OCI-M2 (cell line): ENCODE data around the gene PTPRD.
"Not testable (repeated sequence)": the region's sequence is repeated elsewhere in the genome, so short reads cannot be mapped to it uniquely, and the experiment has no call there.

Experiments
- DNase-seq: peaks from one replicate; lab custom pipeline; 2025; ENCODE audit not compliant: unreplicated experiment; lab: John Stamatoyannopoulos, UW

The PTPRD gene

GRCh38 chr9:8708728-8709127 is 1904.1 kb downstream of the PTPRD start:
- no peak for DNase-seq

DNA sequence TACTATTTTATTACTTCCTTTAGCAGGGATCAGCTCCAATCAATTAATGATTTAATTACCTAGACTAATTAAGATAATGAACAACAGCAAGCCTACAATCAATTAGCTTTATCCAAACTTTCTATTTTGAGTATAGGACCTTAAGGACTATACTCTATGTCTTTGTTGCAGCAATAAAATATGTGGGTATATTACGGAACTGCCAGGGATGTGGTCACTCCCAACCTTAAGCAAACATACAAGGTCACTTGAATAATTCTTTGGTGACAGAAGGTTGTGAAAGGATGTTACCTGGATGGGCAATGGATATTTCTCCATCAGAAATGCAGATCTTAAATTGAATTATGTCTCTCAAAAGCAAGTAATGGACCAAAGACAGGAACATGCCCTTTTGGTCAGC is 1905.8 kb downstream of the PTPRD start:
- no peak for DNase-seq

GRCh38 chr9:8706531-8706930 is 1906.3 kb downstream of the PTPRD start:
- no peak for DNase-seq

GRCh38 chr9:8705861-8706260 is 1906.9 kb downstream of the PTPRD start:
- no peak for DNase-seq

DNA sequence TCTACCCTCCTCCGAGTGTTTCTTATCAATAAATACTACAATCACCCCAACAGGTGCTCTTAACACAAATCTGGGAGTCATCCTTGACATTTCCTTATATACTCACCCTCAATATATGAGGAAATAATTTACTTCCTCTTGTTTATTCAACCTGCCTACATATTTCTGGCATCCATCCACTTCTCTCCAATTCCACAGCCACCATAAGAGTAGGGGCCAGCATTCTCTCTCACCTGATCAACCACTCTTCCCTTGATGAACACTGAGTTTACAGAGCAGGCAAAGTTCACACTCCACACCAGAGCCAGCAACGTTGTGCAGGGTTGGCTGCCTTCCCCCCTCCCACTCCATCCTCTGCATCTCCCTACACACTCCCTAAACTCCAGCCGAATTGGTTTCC is 1908.9 kb downstream of the PTPRD start:
- DNase-seq: no peak

DNA sequence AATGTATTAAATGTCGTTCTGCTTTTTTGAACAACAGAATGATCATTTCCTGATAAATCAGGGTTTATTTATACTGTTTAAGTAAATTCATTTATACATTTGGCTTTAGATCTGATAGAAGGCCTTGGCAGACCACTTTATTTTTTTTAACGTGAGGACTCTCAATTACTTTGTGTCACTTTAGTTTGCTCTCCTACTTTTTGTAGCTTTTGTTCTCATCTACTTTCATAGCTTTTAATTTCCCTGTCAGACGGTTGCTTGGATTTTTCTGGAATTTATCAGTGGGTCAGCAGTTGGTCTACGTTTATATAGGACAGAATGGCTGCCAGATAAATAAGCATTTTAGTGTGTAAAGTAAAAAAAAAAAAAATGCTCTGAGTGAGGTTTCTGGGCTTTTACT is 1910.9 kb downstream of the PTPRD start:
- no peak for DNase-seq

DNA sequence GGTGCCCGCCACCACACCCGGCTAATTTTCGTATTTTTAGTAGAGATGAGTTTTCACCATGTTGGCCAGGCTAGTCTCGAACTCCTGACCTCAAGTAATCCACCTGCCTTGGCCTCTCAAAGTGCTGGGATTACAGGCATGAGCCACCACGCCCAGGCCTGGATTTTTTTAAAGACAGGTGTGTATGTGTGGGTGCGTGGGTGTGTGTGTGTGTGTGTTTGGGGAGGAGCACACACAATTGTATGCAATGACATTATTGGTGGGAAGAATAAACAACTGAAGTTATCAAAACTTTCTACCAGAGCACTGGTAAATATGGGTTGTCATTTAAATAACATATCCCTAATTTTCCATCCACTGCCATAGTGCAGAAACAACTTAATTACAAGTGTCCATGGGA is 1915.2 kb downstream of the PTPRD start:
- DNase-seq: not testable (repeated sequence)

- DNase-seq: no peak
These were observed 1916.3 kb downstream of the PTPRD start for GRCh38 chr9:8696516-8696915.

- DNase-seq: no peak
These were observed 1917.7 kb downstream of the PTPRD start for GRCh38 chr9:8694983-8695588.

- no peak for DNase-seq
These were observed 1919.3 kb downstream of the PTPRD start for GRCh38 chr9:8693464-8693863.

DNA sequence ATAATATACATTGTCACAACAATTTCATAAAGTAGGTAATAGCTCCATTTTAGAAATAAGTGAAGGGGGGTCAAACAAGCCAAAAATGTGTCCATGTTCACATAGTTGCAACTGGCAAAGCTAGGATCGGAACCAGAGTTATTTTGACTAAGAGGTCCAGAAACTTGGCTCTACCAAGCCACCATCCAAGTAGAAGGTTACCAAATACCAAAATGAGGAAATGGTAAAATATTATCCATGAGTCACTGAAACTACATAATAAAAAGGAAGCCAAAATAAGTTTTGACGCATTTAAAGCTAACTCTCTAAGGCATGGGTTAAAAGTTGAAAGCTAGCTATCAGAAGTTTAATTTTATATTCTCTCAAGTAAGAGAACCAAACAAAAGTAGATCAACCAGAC is 1926.3 kb downstream of the PTPRD start:
- no peak for DNase-seq

DNA sequence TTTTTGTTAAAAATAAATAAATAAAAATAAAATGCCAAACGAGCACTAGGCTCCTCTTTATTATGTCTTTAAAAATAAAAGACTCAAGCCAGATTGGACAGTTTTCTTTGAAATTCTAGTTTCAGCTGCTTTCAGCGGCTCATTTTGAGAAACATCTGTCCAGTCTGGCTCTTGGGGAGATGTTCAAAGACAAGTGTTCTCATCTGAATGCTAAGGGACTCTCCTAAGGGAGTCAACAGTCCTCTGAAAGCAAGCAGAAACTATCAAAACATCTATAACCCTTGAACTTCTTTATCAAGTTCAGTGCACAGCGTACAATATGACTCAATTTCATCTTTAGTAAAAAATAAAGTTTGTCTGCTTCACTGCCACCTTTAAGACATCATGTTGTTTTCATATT is 1927.0 kb downstream of the PTPRD start:
- DNase-seq: no peak

DNA sequence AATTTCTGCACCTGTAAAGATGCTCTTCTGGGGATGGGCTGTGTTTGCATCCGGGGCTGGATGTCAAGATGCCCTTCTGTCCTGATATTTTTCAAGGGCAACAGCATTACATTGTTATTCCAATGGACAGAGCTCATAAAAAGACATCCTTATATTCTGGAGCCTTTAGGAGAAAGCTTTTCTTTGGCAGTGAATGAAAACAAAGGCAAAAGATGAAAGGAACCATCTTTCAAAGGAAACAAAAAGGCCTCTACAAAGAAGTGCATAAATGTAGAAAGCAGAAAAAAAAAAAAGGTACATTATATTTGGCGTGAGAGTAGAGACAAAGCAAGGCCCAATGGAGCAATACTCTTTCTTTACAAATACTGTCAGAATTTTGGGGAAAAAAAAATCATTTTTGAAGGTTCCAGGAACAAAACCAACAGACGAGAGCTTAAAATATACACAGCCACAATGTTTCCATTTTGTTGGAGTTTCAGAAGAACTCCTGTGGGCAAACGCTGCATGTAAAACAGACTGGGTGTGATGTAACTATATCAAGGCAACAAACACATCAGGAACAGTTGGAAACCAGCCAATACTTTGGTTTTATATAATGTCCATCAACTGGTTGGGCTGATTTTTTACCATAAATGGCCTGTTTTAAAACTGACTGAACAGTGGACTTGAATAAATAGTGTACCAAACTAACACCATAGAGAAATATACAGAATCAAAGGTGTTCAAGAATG is 1927.7 kb downstream of the PTPRD start:
- no peak for DNase-seq

GRCh38 chr9:8683496-8683895 is 1929.3 kb downstream of the PTPRD start:
- DNase-seq: no peak

DNA sequence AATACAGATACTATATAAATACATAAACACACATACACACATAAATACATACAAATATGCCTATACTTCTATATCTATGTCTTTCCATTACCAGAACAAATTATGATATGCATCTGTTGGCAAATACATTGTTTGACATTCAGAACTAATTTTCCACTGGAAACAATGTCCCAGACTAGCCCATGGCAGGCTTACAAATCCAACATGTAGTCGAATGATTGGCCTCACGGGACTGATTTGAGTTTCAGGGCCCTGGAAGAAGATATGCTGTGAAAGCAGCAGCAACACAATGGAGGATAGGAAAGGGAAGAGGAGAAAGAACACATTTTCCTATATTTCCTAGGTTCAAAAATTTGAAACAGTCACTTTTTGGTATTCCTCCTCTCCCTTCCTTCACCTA is 1932.1 kb downstream of the PTPRD start:
- no peak for DNase-seq

DNA sequence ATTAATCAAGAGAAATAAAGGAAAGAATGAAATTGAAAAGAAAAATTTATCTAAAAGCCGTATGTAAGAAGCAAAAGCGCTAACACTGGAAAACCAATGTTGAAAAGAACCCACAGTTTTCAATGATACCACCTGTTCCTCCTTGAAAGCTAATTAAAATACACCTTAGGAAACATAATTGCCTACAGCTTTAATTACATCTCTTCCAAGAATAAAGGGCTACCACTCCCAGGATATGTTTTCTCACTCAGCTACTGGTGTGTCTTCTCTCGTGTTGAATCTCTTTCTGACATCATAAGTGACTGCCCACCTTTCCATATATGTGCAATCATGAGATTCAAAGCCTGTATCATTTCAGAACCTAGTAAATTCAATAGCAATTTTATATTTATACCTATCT is 1932.6 kb downstream of the PTPRD start:
- no peak for DNase-seq

- no peak for DNase-seq
These were observed 1933.4 kb downstream of the PTPRD start for GRCh38 chr9:8679371-8679822.

DNA sequence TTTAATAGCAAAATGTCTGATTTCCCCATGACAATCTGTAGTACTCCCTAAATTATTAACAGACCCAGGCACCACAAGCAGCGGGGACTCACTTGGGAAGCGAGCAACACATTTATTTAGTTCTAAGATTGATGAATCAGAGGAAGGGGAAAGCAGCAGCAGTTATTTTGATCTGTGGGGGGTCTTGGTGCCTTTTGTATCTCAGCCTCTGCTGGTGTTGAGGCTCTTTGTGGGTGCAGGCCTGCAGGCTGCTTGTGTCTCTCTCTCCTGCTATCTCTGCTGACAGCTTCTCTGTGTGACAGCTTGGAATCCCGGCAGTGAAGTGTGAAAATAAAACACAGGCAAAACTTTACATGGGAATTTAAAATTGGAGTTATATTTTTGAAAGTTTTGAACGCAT is 1935.1 kb downstream of the PTPRD start:
- no peak for DNase-seq

DNA sequence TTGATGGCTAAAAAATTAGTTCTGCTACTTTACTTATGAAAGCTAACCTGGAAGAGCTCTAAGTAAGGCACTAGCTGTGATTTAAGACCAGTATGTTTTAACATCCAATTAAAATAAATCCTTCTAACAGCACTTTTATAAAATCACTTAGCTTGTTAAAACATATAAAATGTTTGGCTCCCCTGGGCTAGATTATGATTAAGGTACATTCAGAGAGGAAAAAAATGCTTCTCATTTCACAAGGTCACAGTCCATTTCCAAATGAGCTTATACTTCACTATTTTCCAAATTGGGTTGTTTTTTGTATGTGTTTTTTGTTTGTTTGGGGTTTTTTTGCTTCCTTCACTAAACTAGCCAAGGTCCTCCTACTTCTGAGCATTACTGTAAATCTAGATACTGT is 1938.3 kb downstream of the PTPRD start:
- DNase-seq: no peak

DNA sequence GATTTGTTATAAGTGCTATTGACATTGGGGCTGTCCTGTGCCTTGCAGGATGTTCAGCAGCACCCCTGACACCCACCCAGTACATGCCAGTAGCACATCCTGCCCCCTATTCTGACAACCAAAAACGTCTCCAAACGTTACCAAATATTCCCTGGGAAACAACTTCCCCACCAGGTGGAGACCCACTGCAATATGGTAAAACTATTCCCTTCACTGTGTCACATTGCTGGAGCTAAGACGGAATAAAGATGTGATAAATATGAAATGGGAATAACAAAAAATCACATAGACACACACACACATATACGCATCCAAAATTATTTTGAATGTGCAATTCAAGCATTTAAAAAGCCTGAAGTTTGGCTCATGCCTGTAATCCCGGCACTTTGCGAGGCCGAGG is 1939.0 kb downstream of the PTPRD start:
- no peak for DNase-seq

DNA sequence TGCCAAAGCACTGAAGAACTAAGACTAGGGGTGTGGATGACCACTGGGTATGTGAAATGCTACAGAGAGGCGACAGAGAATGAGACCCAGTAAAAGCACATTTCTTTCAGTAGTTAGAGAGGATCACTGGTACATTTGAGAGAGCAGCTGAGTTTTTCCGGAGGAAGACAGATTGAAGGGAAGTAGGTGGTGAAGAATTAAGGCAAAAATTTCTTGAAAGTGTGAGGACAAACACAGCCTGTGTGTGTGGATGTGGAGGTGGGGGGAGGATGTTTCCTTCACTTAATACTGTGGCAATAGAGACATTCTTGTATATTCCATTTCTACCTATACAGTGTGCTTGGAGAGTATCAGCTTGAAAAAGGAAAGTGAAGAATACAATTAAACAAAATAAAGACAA is 1942.1 kb downstream of the PTPRD start:
- no peak for DNase-seq

DNA sequence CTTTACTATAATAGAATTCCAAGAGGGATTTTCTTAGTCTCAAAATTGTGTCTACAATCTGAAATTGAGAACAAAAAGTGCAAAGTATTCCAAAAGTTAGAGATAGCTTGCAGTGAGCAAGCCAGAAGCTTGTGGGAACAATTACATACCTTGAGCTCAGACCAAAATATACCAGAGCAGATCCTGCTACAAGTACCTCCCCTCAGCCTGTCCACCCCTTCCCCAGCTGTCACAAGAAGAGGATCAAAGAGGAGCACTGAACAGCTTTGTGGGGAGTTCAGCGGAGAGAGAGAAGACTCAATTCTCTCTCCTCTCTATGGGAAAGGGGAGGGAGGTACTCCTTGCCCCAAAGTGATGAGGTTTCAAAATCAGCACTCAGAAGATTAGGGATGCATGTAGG is 1944.1 kb downstream of the PTPRD start:
- DNase-seq: no peak

GRCh38 chr9:8668231-8668630 is 1944.6 kb downstream of the PTPRD start:
- no peak for DNase-seq
